ENCODE measurements around the gene SLC2A1. TPM values are rescaled to one million over a fixed set of nuclear protein-coding genes. Genes with fewer than 3 reads are reported as not detected.

Gene SLC2A1
- total RNA-seq, 1 donor, result 49.7 TPM

- Histone ChIP-seq H3K4me3 (ENCODE audit: low read length) (no peak overlapping the region), H3K4me1 (ENCODE audit: insufficient read depth, low read length) (no peaks in the 10 kb centered on the region), H3K27me3 (ENCODE audit: insufficient read depth, low read length) (no peaks in the 10 kb centered on the region), H3K9me3 (ENCODE audit: low read depth, low read length) (no peaks in the 10 kb centered on the region)
Measured at GRCh38 chr1:42887366-42887765, 71.3 kb downstream of the SLC2A1 start.

GRCh38 chr1:42886800-42887199, 71.9 kb downstream of the SLC2A1 start:
- no peaks in the 10 kb centered on the region for H3K9me3 ChIP-seq (ENCODE audit: low read depth, low read length)
- H3K27me3 ChIP-seq (ENCODE audit: insufficient read depth, low read length), result no peaks in the 10 kb centered on the region
- no peak overlapping the region for H3K4me3 ChIP-seq (ENCODE audit: low read length)
- no peaks in the 10 kb centered on the region for H3K4me1 ChIP-seq (ENCODE audit: insufficient read depth, low read length)

- H3K27me3 ChIP-seq (ENCODE audit: insufficient read depth, low read length), result no peaks in the 10 kb centered on the region
Measured at GRCh38 chr1:42886046-42886739, 72.5 kb downstream of the SLC2A1 start.

GRCh38 chr1:42880384-42880783, 78.3 kb downstream of the SLC2A1 start:
- no peak overlapping the region for H3K4me3 ChIP-seq (ENCODE audit: low read length)
- peaks cover 8% of the 10 kb centered on the region for H3K27me3 ChIP-seq (ENCODE audit: insufficient read depth, low read length)
- H3K9me3 ChIP-seq (ENCODE audit: low read depth, low read length), result no peaks in the 10 kb centered on the region
- no peaks in the 10 kb centered on the region for H3K4me1 ChIP-seq (ENCODE audit: insufficient read depth, low read length)

More at GRCh38 chr1:42886046-42886739, 72.5 kb downstream of the SLC2A1 start:
- no peaks in the 10 kb centered on the region for H3K4me1 ChIP-seq (ENCODE audit: insufficient read depth, low read length)
- H3K9me3 ChIP-seq (ENCODE audit: low read depth, low read length), result no peaks in the 10 kb centered on the region
- no peak overlapping the region for H3K4me3 ChIP-seq (ENCODE audit: low read length)

GRCh38 chr1:42877380-42877779, 81.3 kb downstream of the SLC2A1 start:
- peaks cover 8% of the 10 kb centered on the region for H3K27me3 ChIP-seq (ENCODE audit: insufficient read depth, low read length)
- no peak overlapping the region for H3K4me3 ChIP-seq (ENCODE audit: low read length)
- no peaks in the 10 kb centered on the region for H3K9me3 ChIP-seq (ENCODE audit: low read depth, low read length)
- no peaks in the 10 kb centered on the region for H3K4me1 ChIP-seq (ENCODE audit: insufficient read depth, low read length)

- Histone ChIP-seq H3K27me3 (ENCODE audit: insufficient read depth, low read length) (peaks cover 8% of the 10 kb centered on the region), H3K4me1 (ENCODE audit: insufficient read depth, low read length) (no peaks in the 10 kb centered on the region), H3K9me3 (ENCODE audit: low read depth, low read length) (no peaks in the 10 kb centered on the region), H3K4me3 (ENCODE audit: low read length) (no peak overlapping the region)
Measured at GRCh38 chr1:42876009-42876408, 82.7 kb downstream of the SLC2A1 start.

Other genes with a start within 250 kb of the SLC2A1 start
- gene CLDN19, start 218.6 kb downstream of the SLC2A1 start, total RNA-seq, result under 0.01 TPM
- 12.7 TPM for gene P3H1, start 191.8 kb downstream of the SLC2A1 start, total RNA-seq
- gene C1orf50, start 191.6 kb downstream of the SLC2A1 start, total RNA-seq, result 6.3 TPM
- gene TMEM269, start 173.9 kb downstream of the SLC2A1 start, total RNA-seq, result 1.0 TPM
- 6.4 TPM for gene ERMAP, start 141.7 kb downstream of the SLC2A1 start, total RNA-seq
- gene SVBP, start 141.5 kb downstream of the SLC2A1 start, total RNA-seq, result 22.5 TPM
- 1.6 TPM for gene ZNF691, start 112.3 kb downstream of the SLC2A1 start, total RNA-seq
- 7.1 TPM for gene EBNA1BP2, start 213.4 kb upstream of the SLC2A1 start, total RNA-seq
- gene CFAP57, start 213.5 kb upstream of the SLC2A1 start, total RNA-seq, result 0.10 TPM

All from mononuclear cell (primary cell).